Stimulated activated CD4-positive, alpha-beta T cell treated with anti-CD3 and anti-CD28 coated beads, Interleukin-12 subunit alpha, Interleukin-12 subunit beta, amount 100 ng/mL, for 48 hours (primary cell): ENCODE data around the gene DIP2A.
"Not testable (repeated sequence)": the region's sequence is repeated elsewhere in the genome, so short reads cannot be mapped to it uniquely, and the experiment has no call there.

Experiments
- DNase-seq, 3 donors: peaks; one replicate each; pipeline ENCODE4 v3.0.0-alpha.2; 2020; ENCODE audit warnings: low read depth in 2 of 3, low spot score in 1 of 3

The DIP2A gene

GRCh38 chr21:46425571-46425970, 33.1 kb upstream of the DIP2A start:
- DNase-seq: peak in 1 of 3 donors; percentile 12

GRCh38 chr21:46426313-46427046, 32.2 kb upstream of the DIP2A start:
- DNase-seq: no peak

GRCh38 chr21:46427516-46427915, 31.2 kb upstream of the DIP2A start:
- no peak for DNase-seq

GRCh38 chr21:46428286-46428685, 30.4 kb upstream of the DIP2A start:
- no peak for DNase-seq

GRCh38 chr21:46428987-46429710, 29.5 kb upstream of the DIP2A start:
- no peak for DNase-seq

- DNase-seq: no peak
Measured at GRCh38 chr21:46429754-46430681, 28.7 kb upstream of the DIP2A start.

- DNase-seq: no peak
Measured at GRCh38 chr21:46431448-46431847, 27.2 kb upstream of the DIP2A start.

- no peak for DNase-seq
Measured at GRCh38 chr21:46431884-46432488, 26.7 kb upstream of the DIP2A start.

- not testable (repeated sequence) for DNase-seq
Measured at GRCh38 chr21:46433116-46433515, 25.6 kb upstream of the DIP2A start.

- DNase-seq: no peak
Measured at GRCh38 chr21:46434322-46434958, 24.3 kb upstream of the DIP2A start.

GRCh38 chr21:46435786-46436227, 22.9 kb upstream of the DIP2A start:
- no peak for DNase-seq

- DNase-seq: no peak
Measured at GRCh38 chr21:46436621-46437020, 22.1 kb upstream of the DIP2A start.

- DNase-seq: no peak
Measured at GRCh38 chr21:46437096-46437498, 21.6 kb upstream of the DIP2A start.

GRCh38 chr21:46437511-46437910, 21.2 kb upstream of the DIP2A start:
- DNase-seq: no peak

GRCh38 chr21:46438241-46438640, 20.4 kb upstream of the DIP2A start:
- no peak for DNase-seq

- DNase-seq: no peak
Measured at GRCh38 chr21:46439906-46440305, 18.8 kb upstream of the DIP2A start.

- DNase-seq: no peak
Measured at GRCh38 chr21:46441331-46441730, 17.4 kb upstream of the DIP2A start.

GRCh38 chr21:46441961-46442498, 16.7 kb upstream of the DIP2A start:
- DNase-seq: no peak

GRCh38 chr21:46442938-46443337, 15.8 kb upstream of the DIP2A start:
- DNase-seq: no peak

- DNase-seq: no peak
Measured at GRCh38 chr21:46443910-46444309, 14.8 kb upstream of the DIP2A start.
